Stimulated activated CD8-positive, alpha-beta memory T cell treated with anti-CD3 and anti-CD28 coated beads, Interleukin-4, amount 100 ng/mL, for 48 hours (primary cell): Measurements from ENCODE around the gene ETS1.

ENCODE experiments used
- DNase-seq: peaks from one replicate; pipeline ENCODE4 v3.0.0-alpha.2; 2020

ETS1 gene

DNA sequence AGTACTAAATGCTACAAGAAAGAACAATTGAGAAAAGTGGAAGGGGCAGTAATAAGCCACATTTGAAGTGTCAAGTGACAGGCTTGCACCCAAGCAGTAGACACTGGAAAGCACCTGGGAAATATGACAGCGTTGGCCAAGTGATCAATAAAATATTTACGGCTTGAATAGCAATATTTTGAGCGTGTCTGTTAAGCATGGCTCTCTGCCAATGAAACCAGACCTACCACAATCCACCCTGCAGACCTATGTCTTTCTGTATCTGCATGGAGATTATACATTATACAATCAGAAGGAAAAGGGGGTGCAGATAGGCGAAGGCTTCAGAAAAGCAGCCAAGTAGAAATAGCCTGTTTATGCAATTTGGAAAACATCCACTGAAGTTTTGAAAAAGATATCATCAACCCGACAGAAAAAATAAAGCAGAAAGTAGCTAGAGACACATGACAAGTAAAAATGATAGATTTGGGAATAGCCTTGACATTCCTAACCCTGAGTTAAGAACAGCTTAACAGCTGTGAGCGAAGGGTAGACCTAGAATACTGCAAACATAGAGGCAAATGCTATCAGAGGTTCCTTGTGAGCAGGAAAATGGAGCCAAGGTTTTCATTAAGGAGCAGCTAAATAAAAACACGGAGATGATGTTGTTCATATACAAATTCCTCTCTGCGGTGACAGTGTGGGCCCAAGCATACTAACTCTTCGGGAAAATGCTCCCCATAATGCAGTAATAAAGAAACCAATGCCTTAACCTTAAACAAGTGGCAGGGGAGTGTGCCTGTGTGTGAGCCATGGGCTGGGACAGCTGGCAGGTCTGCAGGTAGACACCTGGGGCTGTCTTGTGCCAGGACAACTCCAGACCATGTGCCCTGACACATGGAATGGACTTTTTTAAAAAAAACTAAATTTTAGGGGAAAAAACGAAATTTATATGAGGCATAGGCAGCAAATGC is 71.3 kb downstream of the ETS1 start:
- no peak for DNase-seq

DNA sequence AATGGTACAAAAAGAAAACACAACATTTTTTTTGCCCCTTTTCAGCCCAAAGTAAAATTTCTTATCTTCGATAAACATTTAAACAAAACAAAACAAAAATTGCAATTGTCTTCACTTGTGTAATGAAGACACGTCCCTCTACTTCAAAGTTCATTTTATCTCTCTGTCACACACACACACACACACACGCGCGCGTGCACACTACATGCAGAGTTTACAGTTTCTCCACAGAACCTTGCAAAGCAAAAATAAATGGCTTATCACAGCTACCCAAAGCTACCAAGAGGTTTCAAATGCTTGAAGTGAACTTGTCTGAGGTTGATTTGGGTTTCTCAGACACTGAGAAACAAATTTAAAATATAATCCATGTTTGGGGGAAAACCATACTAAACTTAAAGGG is 72.3 kb downstream of the ETS1 start:
- no peak for DNase-seq

DNA sequence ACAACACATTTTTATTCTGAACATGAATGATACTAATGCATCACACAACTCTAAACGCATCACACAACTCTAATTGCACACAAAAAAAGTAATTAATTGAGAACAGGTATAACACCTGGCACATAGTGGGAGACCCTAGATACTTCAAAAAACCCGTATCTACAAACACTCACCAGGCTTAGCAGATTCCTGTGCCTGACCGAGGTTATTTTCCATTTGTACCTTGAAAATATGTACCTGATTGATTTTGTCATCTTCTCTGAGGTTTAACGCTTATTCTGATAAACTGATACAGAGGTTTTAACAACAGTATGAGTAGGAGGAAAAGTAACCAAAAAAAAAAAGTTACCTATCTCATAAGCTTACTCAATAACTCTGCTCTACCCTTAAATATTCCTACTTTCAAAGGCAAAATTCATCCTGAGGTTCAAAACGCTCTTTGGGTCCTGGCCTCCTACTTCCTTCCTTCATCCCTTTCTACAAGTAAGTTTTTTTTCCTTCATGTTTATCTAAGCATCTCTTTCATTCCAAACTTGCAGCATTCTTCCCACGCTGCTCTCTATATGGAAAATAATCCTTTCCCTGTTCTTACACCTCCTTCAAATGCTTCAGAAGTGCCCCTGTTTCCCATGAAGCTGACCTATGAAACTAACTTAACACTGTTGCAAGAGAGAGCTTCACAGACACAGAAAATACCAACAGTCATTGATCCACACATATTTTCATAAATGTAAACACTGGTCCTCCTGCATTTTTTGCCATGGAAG is 73.3 kb downstream of the ETS1 start:
- no peak for DNase-seq

DNA sequence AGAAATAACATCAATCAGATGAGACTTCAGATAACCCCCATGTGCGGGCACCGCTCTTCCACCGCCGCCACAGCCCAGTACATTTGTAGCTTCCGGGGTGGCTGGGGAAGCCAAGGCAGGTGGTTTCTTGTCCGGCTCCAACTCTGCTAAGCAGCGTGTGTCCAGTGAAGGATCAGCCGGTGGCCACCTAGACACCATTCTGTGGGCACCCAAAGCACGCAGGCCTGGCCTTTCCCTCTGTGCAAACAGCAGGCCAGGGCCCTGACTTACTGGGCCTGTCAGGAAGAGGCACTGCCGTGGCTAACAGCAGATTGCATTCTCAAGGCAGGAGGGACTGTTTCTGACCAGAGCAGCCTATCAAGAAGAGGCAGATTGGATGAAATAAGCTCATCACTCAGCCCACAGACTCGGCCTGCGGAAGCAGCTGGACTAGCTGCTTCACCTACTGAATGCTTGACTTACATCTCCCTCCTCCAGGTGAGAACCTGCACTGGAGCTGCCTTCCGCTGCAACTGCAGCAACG is 74.8 kb downstream of the ETS1 start:
- no peak for DNase-seq

DNA sequence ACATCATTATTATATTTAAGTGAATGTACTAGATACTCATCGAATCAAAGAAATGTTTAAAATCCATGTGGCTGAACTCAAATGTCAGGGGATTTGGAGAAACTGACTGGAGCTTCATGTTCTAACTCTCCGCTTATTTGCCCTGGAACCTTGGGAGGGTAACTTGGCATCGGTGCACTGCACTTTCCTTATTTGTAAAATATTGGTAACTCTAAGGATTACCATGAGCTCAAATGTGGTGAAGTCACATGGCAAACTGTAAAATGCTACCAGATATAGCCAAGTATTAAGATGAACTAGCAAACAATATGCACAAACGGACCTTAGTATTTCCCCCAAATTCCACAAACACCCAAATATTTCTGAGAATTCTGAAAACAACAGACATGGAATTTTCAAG is 75.6 kb downstream of the ETS1 start:
- DNase-seq, result no peak

DNA sequence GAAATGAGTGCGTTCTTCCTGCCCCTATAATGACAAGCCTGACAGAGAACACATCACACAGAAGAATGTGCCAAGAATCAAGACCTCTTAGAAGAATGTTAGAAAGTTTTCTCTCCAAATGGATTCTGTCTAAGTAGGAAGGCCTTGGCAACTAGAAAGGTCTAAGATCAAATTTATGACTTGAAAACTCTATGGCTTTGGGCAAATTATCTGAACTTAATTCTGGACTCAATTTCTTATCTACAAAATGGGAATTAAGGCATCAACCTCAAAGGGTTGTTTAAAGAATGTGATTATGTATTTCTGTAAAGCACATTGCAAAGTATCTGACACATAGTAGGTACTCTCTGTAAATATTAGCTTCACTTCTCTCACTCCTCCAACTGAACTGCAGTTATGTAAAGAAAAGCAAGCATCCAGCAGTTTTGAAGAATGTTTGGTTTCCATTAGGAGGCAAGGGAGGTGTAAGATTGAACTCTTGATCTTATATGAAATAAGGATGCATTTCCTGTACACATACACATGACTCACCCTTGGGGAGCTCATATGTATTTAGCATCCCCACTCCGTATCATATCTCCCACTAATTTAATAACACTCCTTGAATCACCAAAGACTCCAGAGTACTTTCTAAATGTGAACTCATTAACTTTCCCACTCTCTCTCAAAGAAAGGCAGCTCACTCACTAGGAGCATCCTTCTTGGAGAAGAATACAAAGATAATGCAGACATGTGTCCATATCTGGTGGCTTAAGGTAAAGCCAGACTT is 77.6 kb downstream of the ETS1 start:
- DNase-seq, result no peak

DNA sequence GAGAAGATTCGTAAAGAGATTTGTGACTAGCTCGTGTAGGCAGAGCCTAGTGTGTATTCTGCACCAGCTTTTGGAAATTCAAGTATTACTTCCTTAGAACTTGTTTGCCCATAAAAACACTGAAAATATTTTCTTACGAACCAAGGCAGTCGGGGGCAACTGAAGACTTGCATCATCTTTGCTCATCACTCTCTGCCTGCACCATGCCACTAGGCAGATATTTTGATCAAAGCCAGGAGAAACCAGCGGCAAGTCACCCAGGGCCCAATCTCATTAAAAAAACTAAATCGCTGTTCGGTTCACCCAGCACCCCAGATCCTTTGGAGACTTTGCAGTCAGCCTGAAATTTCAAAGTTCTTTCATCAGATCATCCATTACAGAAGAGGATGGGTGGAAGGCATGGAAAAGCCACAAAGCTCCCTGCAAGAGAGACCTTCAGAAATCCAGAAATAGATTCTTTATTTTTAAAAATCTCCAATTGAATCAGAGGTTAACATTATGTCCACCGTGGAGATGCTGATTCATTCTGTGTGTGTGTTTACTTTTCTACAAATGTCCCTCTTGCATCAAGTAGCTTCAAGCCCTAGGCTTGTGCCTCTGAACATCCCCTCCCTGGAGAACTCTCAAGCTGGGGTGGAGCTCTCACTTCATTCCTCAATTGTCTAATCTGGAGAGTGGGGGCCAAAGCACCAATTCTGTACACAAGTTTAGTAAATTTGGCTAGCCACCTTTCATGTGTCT is 78.4 kb downstream of the ETS1 start:
- DNase-seq, result no peak

DNA sequence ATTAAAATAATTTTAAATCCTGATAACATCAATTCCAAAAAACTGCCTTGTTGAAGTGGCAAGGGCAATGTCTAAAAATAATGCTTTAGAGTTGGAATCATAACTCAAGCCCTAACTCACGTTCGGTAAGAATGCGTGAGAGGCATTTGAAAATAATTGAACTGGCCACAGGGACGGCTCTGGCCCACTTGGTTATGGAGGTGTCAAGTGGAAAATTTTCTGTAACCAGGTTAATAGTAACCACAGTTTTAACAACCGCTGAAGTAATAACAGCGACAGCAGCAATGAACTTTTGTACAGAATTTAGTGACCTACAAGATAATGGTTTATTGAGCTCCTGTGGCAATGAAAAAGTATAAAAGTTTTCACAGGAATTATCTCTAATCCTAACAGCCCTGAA is 79.4 kb downstream of the ETS1 start:
- no peak for DNase-seq

DNA sequence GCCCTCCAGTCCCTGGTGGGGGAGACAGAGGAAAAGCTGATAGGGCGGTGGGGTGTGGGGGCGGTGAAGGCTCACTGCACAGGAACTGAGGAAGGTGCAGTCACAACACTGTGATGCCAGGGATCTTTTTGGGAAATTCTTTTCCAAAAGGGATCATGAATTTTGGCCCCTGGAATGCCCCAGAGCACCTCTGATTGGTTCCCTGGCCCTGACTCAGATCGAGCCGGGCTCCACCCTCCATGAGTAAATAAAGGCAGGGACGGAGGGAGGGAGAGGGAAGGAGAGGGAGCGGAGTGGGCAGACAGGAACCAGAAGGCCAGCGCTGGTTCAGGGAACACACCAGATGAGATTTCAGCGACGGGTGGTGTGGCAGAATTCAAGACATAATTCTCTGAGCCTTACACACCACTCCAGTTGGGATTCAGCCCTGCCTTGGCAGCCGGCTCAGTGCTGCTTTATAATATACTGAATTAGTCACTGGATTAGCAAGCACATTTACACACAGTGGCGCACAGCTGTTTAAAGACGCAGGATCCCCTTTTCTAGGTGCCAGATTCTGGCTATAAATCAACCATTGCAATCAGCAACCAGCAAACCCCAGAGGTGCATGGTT is 80.3 kb downstream of the ETS1 start:
- no peak for DNase-seq

DNA sequence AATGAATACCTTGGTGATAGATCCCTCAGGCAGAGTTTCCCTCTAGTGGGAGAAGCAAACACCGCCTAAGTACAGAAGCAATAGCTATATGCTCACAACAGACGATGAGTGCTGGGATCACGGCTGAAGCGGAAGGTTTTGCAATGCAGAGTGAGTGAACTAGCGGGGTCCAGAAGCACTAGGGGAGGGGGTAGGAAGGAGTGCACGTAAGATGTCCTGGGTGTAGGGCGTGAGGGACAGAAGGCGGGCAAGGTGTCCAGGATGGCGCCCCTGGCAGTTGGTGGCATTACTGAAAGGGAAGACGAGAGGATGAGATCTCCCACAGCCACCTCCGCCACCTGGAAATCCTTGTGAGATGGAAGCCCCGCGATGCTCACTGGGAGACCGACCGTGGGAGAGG is 81.0 kb downstream of the ETS1 start:
- no peak for DNase-seq

DNA sequence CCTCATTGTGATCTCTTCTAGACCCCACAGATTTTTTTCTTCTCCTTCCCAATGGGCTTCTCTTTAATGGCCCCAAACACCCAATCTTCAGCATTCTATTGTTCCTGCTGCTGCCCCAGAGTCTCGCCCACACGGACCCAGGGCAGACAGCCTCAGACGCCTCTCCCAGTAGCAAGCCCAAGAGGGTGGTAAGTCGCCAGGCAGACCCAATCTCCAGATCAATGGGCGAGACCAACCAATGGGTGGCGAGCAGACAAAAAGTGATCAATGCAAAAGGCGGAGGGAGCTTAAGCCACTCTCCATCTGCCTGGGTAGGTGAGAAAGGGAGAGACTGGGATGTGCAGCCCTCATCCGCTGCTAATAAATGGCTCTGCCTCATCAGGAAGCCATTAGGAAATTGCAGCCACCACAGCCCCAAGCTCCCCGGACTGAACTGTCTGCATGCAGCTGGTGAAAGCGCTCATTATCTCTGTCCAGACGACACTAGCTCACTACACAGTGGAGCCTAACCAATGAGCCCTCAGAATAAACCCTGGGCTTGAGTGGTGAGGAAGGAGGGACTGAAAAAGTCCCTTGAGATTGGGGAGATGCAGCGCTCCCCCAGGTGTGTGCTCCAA is 81.8 kb downstream of the ETS1 start:
- DNase-seq, result no peak

DNA sequence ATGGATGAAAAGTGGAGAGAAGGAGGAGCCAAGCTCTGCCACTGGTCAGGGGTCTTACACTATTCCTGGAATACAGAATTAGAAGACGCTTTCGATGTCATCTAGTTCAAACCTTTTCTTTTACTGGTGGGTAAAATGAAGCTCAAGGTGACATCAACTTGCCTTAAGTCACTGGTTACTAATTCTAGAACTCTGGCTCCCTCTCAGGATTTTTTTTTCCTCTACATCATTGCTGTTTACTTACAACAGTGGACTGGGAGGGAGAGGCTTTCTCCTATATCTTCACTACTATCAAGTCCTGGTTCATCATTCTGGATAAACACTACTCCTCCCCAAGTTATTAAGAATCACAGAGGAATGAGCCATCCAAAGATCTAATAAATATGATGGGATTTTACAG is 82.9 kb downstream of the ETS1 start:
- no peak for DNase-seq

DNA sequence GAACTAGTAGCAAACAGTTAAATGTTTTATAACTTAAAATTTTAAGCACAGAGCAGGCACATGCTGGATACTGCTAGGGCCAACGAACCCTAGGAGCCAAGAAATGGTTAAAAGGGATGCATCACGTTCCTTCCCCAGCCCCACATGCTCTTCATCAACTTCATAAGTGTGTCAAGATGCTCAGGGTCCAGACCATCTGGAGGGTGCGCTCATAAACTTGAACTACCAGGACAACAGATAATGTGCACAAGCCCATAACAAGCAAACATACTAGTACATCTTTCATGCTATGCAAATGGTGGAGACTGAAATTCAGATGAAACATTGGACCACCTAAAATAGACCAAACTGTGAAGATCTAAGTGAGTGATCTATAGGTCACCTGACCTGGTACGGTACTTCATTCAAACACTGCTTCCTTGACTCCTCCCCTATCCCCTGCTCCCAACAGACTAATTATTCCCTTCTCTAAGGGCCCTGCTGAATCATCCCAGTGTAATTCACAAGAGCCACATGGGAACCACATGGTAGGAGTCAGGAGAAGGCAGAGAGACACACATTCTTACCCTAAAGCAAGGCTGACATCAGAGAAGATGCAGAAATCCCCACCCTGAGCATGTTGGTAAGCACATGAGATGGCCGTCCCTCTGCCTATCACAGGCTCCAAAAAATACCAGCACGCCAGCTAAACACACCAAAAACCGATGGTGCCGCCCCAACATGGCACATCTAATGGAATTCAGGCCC is 83.9 kb downstream of the ETS1 start:
- no peak for DNase-seq

DNA sequence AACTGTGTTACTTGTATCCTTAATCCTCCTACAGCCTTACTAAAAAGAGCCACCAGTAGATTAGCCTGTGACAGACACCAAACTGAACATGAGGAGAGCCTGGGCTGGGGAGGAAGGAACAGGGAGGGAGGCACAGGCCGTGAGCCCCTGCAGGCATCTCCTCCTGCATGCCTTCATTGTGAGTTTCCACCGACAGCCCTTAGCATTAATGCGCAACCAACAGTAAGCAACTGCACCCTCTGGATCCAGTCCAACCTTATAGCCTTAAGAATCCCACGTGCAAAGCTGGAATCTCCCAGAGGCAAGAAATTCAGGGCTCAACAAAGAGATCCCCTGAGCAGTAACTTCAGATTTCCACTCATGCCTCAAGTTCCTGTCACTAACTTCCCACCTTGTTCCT is 84.6 kb downstream of the ETS1 start:
- DNase-seq, result no peak

DNA sequence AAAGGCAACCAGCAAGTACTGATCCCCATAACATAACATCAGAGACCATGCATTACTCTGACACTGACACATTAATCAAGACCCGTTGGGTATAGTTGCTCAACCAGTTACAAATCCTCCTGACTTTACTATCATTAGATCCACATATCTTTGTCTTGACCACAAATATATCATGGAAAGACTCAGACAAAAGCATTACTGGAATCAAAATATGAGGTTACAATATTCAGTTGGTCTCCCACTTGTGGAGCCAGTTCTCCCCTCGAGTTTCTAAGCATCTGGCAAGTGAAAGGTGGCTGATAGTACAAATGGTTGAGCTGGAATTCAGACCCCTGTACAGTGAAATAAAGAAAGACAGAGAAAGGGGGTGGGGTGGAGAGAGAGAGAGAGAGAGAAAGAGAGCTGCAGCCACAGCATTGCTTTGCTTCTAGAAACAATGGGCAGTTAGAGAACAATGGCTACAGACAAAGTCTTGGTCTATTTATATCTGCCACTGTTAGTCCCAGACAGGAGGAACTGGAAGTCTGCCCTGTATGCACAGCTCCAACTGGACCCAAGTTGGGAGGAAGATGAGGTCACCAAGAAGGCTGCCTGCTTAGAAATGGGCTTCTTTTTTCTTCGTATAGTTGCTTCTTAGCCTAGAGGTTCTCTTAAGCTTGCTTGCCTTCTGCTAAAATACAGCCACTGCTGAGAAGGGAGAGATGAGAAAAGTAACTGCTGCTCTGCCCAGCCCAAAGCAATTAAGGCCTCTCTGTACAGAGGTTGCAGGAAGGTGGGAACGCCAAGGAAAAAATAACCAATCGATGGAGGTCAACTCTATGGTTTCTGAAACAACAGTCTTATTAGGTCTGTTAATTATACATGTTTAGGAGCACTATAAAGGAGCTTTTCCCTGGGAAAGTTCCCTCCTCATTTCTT is 85.5 kb downstream of the ETS1 start:
- no peak for DNase-seq

DNA sequence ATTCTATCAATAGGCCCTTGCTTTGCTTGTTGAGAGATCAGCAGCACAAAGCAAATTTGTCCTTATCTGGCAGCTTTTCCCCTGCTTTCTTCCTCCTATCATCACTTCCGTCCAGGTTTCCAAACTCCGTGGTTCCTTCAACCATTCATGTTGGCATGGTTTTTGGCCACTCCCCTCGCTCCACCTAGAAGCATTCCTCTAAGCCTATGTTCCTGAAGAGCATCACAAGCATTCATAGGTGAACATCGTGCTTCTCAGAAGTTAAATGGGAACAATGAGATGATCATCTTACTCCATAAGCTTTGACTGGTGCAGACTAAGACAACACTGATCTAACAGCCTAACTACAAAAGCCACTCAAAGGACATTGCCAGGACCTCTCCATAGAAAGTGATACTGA is 86.3 kb downstream of the ETS1 start:
- DNase-seq, result no peak

DNA sequence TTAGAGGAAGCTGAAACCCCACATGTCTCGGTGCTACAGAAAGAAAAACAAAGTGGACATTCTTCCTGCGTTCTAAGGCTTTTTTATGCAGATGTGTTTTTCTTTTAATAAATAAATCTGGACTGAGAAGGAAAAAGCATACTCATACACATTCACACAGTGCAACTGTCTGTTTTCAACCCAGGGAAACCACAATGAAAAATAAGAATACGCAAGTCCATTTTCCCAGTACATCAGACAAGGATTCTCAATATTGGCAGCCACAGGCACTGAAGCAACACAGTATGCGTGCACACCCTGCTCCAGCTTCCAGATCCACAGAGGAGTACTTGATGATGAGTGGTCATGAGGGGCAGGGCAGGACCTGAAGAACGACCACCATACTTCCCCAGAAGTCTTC is 86.9 kb downstream of the ETS1 start:
- no peak for DNase-seq

DNA sequence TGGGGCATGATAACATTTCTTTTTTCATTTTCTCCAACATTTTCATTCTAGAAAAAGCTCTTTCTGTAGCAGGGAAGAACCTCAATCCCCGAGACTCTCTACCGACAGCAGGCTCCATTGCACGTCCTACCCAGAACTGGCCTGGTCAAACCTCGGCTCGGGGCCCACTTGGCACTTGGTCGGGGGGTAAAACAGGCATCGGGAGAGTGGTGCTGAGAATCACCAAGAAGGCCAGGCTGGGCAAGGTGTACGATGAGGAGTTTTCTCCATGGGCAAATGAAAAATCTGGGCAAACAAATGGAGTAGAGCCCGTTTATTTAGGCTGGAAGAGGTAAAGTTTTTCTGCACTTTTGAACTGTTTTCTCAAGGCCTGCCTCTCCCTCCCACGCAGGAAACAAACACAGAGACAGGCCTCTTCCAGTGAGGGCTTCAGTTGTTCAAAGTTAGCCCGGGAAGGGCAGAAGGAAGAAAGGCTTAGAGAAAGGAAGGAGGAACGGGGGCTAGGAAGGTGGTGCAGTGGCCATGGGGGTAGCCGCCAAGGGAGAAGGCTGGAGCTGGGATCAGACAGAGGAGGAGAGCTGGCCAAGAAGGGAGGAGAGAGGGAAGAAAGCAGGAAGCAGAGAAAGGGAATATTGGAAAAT is 87.6 kb downstream of the ETS1 start:
- DNase-seq, result no peak

DNA sequence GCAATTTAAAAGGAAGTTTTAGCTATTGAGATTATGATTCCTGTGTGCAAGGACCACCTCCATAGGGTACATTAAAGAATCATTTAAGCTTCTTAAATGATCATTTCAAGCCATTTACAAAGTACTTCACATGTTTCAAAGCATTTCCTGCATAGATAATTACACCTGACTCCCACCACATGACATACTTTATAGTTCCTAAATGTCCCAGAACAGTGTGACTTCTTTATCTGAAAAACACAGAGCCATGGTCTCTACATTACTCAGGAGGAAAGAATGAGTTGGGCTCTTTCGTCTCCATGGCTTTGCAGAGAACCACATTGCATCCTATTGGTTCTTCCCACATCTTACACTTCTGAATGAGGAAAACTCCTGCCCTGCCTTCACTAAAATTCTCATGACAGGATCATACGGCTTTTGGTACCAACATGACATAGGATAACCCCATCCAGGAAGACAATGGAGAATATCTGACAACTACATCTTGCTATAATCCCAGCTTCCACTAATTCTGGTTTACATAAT is 88.6 kb downstream of the ETS1 start:
- no peak for DNase-seq
